ENCODE data around the gene SPRR1A.

SPRR1A gene

DNA sequence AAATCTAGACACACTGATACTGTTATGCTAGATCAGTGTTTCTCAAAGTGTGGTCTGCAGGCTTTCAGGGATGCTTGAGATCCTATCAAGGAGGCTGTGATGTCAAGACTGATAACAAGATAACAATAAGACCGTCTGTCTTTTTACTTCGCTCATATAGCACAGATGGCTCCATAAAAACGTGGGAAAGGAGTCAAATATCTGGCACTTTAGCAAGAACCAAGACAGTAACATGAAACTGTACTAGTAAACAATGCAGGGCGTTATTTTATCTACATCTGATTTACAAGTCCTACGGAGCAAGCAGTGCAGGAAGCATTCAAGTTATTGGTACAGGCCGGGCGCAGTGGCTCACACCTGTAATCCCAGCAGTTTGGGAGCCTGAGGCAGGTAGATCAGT is 14.0 kb downstream of the SPRR1A start:
- DNase-seq, result no peak
- H4K91ac ChIP-seq (ENCODE audit: low read length), result no peak overlapping the region
- no peak overlapping the region for H2BK12ac ChIP-seq (ENCODE audit: low read length in 2 of 2)
- no peak overlapping the region for H4K8ac ChIP-seq (ENCODE audit: low read length)
- H3K79me1 ChIP-seq (replicated peaks; ENCODE audit: low read length, poor library complexity, severe bottlenecking), result no peaks in the 10 kb centered on the region
- no peak overlapping the region for H2BK15ac ChIP-seq (ENCODE audit: low read depth, poor library complexity, severe bottlenecking)
- no peaks in the 10 kb centered on the region for H3K36me3 ChIP-seq (ENCODE audit: control insufficient read depth in 1 of 2, insufficient read depth in 2 of 2, low read depth in 1 of 2, low read length in 2 of 2)
- no peak overlapping the region for H3K4me2 ChIP-seq (ENCODE audit: low read length, poor library complexity, severe bottlenecking)
- H3K27ac ChIP-seq (ENCODE audit: low read length, poor library complexity, severe bottlenecking), result no peak overlapping the region
- H3K4me1 ChIP-seq (ENCODE audit: control insufficient read depth, insufficient read depth, low read depth, low read length), result no peaks in the 10 kb centered on the region
- H2BK5ac ChIP-seq (ENCODE audit: low read depth, low read length, poor library complexity, severe bottlenecking), result no peak overlapping the region
- no peak overlapping the region for H3K9ac ChIP-seq (ENCODE audit: low read length)
- no peak overlapping the region for H3K4me3 ChIP-seq (ENCODE audit: insufficient read depth in 1 of 2, low read depth in 1 of 2, low read length in 2 of 2)
- no peaks in the 10 kb centered on the region for H3K27me3 ChIP-seq (ENCODE audit: control insufficient read depth in 1 of 2, insufficient read depth in 1 of 2, low read length in 2 of 2)
- no peak overlapping the region for H3K23ac ChIP-seq (ENCODE audit: low read length in 2 of 2)
- no peak overlapping the region for H2AFZ ChIP-seq (ENCODE audit: low read depth, low read length)
- no peak overlapping the region for H3K14ac ChIP-seq (ENCODE audit: low read length in 2 of 2)
- WGBS, result 39% methylated on average over 7 of the region's 7 CpGs
- H2BK120ac ChIP-seq (ENCODE audit: low read depth, low read length), result no peak overlapping the region
- no peak overlapping the region for H3K4ac ChIP-seq (ENCODE audit: low read depth in 1 of 2, low read length in 2 of 2)
- no peak overlapping the region for H2AK5ac ChIP-seq (ENCODE audit: low read length, severe bottlenecking)
- no peak overlapping the region for H3K18ac ChIP-seq (ENCODE audit: low read depth in 1 of 2, low read length in 2 of 2)
- H3K9me3 ChIP-seq (ENCODE audit: control insufficient read depth, low read length), result no peaks in the 10 kb centered on the region

DNA sequence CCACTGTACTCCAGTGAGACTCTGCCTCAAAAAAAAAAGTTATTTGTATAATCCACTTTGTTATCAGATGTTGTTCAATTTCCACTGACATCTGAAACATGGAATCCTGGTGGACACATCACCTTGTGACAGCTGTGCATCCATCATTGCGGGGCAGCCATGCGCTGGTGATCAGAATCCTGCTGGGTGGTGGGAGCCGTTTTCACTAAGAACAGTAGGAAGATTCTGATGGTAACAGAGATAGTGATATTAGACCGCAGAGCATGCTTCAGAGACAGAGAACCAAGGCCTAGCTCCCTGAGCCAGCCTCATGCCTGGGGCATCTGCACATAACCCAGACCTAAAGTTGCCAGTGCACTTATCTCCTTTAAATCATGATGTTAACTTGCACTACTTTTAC is 14.6 kb downstream of the SPRR1A start:
- Histone ChIP-seq H2BK15ac (ENCODE audit: low read depth, poor library complexity, severe bottlenecking) (no peak overlapping the region), H2BK12ac (ENCODE audit: low read length in 2 of 2) (no peak overlapping the region), H3K4ac (ENCODE audit: low read depth in 1 of 2, low read length in 2 of 2) (no peak overlapping the region), H3K4me2 (ENCODE audit: low read length, poor library complexity, severe bottlenecking) (no peak overlapping the region), H3K18ac (ENCODE audit: low read depth in 1 of 2, low read length in 2 of 2) (no peak overlapping the region), H2BK5ac (ENCODE audit: low read depth, low read length, poor library complexity, severe bottlenecking) (no peak overlapping the region), H3K9ac (ENCODE audit: low read length) (no peak overlapping the region), H3K23ac (ENCODE audit: low read length in 2 of 2) (no peak overlapping the region), H3K27me3 (ENCODE audit: control insufficient read depth in 1 of 2, insufficient read depth in 1 of 2, low read length in 2 of 2) (no peaks in the 10 kb centered on the region), H3K79me1 (replicated peaks; ENCODE audit: low read length, poor library complexity, severe bottlenecking) (no peaks in the 10 kb centered on the region), H3K36me3 (ENCODE audit: control insufficient read depth in 1 of 2, insufficient read depth in 2 of 2, low read depth in 1 of 2, low read length in 2 of 2) (no peaks in the 10 kb centered on the region), H4K91ac (ENCODE audit: low read length) (no peak overlapping the region), H2AK5ac (ENCODE audit: low read length, severe bottlenecking) (no peak overlapping the region), H3K4me3 (ENCODE audit: insufficient read depth in 1 of 2, low read depth in 1 of 2, low read length in 2 of 2) (no peak overlapping the region), H2BK120ac (ENCODE audit: low read depth, low read length) (no peak overlapping the region), H3K9me3 (ENCODE audit: control insufficient read depth, low read length) (no peaks in the 10 kb centered on the region), H2AFZ (ENCODE audit: low read depth, low read length) (no peak overlapping the region), H3K27ac (ENCODE audit: low read length, poor library complexity, severe bottlenecking) (no peak overlapping the region), H3K14ac (ENCODE audit: low read length in 2 of 2) (no peak overlapping the region), H4K8ac (ENCODE audit: low read length) (no peak overlapping the region), H3K4me1 (ENCODE audit: control insufficient read depth, insufficient read depth, low read depth, low read length) (no peaks in the 10 kb centered on the region)
- no peak for DNase-seq
- WGBS, result 65% methylated on average over 4 of the region's 4 CpGs

DNA sequence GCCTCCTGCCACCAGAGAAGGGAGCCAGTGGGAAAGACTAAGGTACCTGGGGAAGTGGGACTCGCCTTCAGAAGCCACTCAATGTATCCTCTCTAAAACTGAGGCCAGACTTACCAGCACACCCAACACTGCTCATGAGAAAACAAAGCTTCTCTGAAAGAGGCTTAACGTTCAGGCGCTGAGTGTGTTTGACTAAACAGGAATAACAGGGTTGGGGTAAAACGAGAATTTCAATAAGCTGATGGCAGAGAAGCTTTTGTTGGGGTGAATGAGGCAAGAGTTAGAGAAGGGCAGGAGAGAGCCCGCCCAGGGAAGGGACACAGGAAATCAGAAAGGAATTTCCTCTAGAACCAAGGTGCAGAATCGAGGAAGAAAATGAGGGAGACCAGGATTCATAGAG is 15.9 kb downstream of the SPRR1A start:
- Histone ChIP-seq H3K23ac (ENCODE audit: low read length in 2 of 2) (no peak overlapping the region), H3K9me3 (ENCODE audit: control insufficient read depth, low read length) (no peaks in the 10 kb centered on the region), H3K79me1 (replicated peaks; ENCODE audit: low read length, poor library complexity, severe bottlenecking) (no peaks in the 10 kb centered on the region), H3K27me3 (ENCODE audit: control insufficient read depth in 1 of 2, insufficient read depth in 1 of 2, low read length in 2 of 2) (no peaks in the 10 kb centered on the region), H3K4me3 (ENCODE audit: insufficient read depth in 1 of 2, low read depth in 1 of 2, low read length in 2 of 2) (no peak overlapping the region), H3K9ac (ENCODE audit: low read length) (no peak overlapping the region), H2BK5ac (ENCODE audit: low read depth, low read length, poor library complexity, severe bottlenecking) (no peak overlapping the region), H2AK5ac (ENCODE audit: low read length, severe bottlenecking) (no peak overlapping the region), H2BK15ac (ENCODE audit: low read depth, poor library complexity, severe bottlenecking) (no peak overlapping the region), H3K36me3 (ENCODE audit: control insufficient read depth in 1 of 2, insufficient read depth in 2 of 2, low read depth in 1 of 2, low read length in 2 of 2) (no peaks in the 10 kb centered on the region), H3K4me2 (ENCODE audit: low read length, poor library complexity, severe bottlenecking) (no peak overlapping the region), H2BK120ac (ENCODE audit: low read depth, low read length) (no peak overlapping the region), H2AFZ (ENCODE audit: low read depth, low read length) (no peak overlapping the region), H4K8ac (ENCODE audit: low read length) (no peak overlapping the region), H3K27ac (ENCODE audit: low read length, poor library complexity, severe bottlenecking) (no peak overlapping the region), H3K4me1 (ENCODE audit: control insufficient read depth, insufficient read depth, low read depth, low read length) (no peaks in the 10 kb centered on the region), H3K18ac (ENCODE audit: low read depth in 1 of 2, low read length in 2 of 2) (no peak overlapping the region), H3K4ac (ENCODE audit: low read depth in 1 of 2, low read length in 2 of 2) (no peak overlapping the region), H2BK12ac (ENCODE audit: low read length in 2 of 2) (no peak overlapping the region), H3K14ac (ENCODE audit: low read length in 2 of 2) (no peak overlapping the region), H4K91ac (ENCODE audit: low read length) (no peak overlapping the region)
- DNase-seq, result no peak
- 62% methylated on average over 5 of the region's 6 CpGs for WGBS

DNA sequence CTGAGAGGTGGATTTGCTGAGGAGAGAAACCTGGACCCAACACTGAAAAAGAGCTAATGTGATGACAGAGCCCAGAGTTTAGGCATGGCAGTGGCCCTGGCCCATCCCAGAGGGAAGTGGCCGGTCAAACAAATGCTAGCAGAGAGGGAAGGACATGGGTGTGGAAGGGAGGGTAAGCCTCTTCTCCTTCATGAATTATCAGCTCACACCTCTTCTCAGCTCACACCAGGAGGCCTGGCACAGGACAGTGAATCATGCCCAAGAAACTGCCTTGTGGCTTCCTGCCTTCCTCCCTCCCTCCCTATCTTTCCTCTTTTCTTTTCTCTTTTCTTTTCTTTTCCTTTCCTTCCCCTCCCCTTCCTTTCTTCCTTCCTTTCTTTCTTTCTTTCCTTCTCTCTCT is 16.4 kb downstream of the SPRR1A start:
- no peak overlapping the region for H3K4me2 ChIP-seq (ENCODE audit: low read length, poor library complexity, severe bottlenecking)
- H2AFZ ChIP-seq (ENCODE audit: low read depth, low read length), result no peak overlapping the region
- no peaks in the 10 kb centered on the region for H3K27me3 ChIP-seq (ENCODE audit: control insufficient read depth in 1 of 2, insufficient read depth in 1 of 2, low read length in 2 of 2)
- H4K91ac ChIP-seq (ENCODE audit: low read length), result no peak overlapping the region
- H3K4me1 ChIP-seq (ENCODE audit: control insufficient read depth, insufficient read depth, low read depth, low read length), result no peaks in the 10 kb centered on the region
- 90% methylated on average over 1 of the region's 1 CpG for WGBS
- no peaks in the 10 kb centered on the region for H3K79me1 ChIP-seq (replicated peaks; ENCODE audit: low read length, poor library complexity, severe bottlenecking)
- no peaks in the 10 kb centered on the region for H3K36me3 ChIP-seq (ENCODE audit: control insufficient read depth in 1 of 2, insufficient read depth in 2 of 2, low read depth in 1 of 2, low read length in 2 of 2)
- no peak overlapping the region for H2AK5ac ChIP-seq (ENCODE audit: low read length, severe bottlenecking)
- H3K9ac ChIP-seq (ENCODE audit: low read length), result no peak overlapping the region
- H2BK15ac ChIP-seq (ENCODE audit: low read depth, poor library complexity, severe bottlenecking), result no peak overlapping the region
- no peak overlapping the region for H2BK5ac ChIP-seq (ENCODE audit: low read depth, low read length, poor library complexity, severe bottlenecking)
- no peak overlapping the region for H3K14ac ChIP-seq (ENCODE audit: low read length in 2 of 2)
- no peak overlapping the region for H3K4me3 ChIP-seq (ENCODE audit: insufficient read depth in 1 of 2, low read depth in 1 of 2, low read length in 2 of 2)
- no peak overlapping the region for H2BK120ac ChIP-seq (ENCODE audit: low read depth, low read length)
- H3K9me3 ChIP-seq (ENCODE audit: control insufficient read depth, low read length), result no peaks in the 10 kb centered on the region
- no peak overlapping the region for H4K8ac ChIP-seq (ENCODE audit: low read length)
- H2BK12ac ChIP-seq (ENCODE audit: low read length in 2 of 2), result no peak overlapping the region
- H3K27ac ChIP-seq (ENCODE audit: low read length, poor library complexity, severe bottlenecking), result no peak overlapping the region
- H3K23ac ChIP-seq (ENCODE audit: low read length in 2 of 2), result no peak overlapping the region
- no peak for DNase-seq
- H3K4ac ChIP-seq (ENCODE audit: low read depth in 1 of 2, low read length in 2 of 2), result no peak overlapping the region
- no peak overlapping the region for H3K18ac ChIP-seq (ENCODE audit: low read depth in 1 of 2, low read length in 2 of 2)
